Activated CD4-positive, alpha-beta T cell treated with anti-CD3 and anti-CD28 coated beads, Interleukin-2, Interleukin-6, amounts not matched to agents 100 ng/mL and 50 ng/mL, durations not matched to agents 16 hours and 8 hours (primary cell): ENCODE results near the gene KL.

Experiments
- DNase-seq: peaks from one replicate; pipeline ENCODE4 v3.0.0-alpha.2; 2020

KL gene

GRCh38 chr13:33087790-33088189 is 71.6 kb downstream of the KL start:
- no peak for DNase-seq

GRCh38 chr13:33089311-33089710 is 73.1 kb downstream of the KL start:
- DNase-seq, result no peak

DNA sequence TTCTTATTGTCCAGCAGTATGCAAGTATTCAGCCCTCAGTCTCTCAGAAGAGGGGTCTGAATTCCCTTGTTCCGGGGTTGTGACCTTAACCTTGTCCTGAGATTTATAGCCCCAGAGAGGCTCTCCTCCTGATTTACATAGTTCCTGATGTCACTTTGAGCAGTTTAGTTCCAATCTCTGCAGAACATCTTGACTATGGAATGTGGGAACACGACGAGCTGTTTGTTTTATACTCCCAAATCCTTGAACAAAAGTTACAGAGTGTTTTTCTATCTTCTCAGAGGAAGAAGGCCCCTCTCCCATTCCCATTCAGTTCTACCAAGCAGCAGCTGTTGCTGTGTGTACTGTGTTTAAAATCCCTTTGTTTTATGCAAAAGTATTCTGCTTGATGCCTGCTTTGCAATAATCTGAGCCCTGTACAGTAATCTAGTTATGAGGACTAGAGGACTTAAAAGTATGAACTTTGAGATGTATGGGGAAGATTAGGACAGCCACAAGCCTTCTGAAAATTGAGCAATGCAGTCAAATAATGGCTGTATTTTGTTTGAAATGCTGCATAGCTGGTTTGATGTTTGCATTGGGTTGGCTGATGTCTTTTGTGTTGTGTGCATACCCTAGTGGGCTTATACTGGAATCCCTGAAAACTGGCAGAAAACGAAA is 74.7 kb downstream of the KL start:
- no peak for DNase-seq

DNA sequence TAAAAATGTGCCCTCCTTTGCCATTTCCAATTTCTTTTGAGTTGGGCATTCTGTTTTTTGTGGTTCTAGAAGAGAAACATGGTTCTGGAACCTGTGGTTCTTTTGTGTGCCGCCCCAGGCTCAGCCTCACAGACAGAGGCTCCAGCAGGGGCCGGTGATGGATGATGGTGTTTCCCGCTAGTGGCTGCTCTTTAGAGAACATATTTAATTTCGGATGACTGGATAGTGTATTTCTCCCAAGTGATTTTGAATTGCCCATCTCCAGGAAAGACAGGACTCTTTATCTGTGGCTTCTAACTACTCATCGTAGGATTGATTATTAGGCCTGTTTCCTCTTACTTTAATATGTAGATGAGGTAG is 75.2 kb downstream of the KL start:
- DNase-seq, result no peak

GRCh38 chr13:33092073-33092987 is 76.1 kb downstream of the KL start:
- DNase-seq, result no peak

GRCh38 chr13:33096886-33097605 is 80.8 kb downstream of the KL start:
- no peak for DNase-seq

- DNase-seq, result no peak
Observed at GRCh38 chr13:33099860-33100259, 83.6 kb downstream of the KL start.

DNA sequence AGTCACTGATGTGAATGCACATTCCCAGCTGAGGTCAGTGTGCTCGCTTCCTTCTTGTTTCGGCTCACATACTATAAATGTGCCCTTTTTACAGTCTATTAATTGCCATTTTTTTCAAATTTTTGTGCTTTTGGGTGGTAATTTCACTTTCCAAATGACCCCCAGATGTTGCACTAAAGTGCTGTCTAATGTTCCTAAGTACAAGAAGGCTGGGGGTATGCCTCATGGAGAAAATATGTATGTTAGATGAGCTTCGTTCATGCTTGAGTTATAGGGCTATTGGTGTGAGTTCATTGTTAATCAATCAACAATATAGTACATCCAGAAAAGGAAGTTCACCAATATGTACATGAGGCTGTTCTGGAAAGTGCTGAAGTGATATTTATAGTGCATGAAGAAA is 84.7 kb downstream of the KL start:
- DNase-seq, result no peak

- no peak for DNase-seq
Observed at GRCh38 chr13:33101835-33102234, 85.6 kb downstream of the KL start.

- DNase-seq, result no peak
Observed at GRCh38 chr13:33103457-33103856, 87.2 kb downstream of the KL start.

DNA sequence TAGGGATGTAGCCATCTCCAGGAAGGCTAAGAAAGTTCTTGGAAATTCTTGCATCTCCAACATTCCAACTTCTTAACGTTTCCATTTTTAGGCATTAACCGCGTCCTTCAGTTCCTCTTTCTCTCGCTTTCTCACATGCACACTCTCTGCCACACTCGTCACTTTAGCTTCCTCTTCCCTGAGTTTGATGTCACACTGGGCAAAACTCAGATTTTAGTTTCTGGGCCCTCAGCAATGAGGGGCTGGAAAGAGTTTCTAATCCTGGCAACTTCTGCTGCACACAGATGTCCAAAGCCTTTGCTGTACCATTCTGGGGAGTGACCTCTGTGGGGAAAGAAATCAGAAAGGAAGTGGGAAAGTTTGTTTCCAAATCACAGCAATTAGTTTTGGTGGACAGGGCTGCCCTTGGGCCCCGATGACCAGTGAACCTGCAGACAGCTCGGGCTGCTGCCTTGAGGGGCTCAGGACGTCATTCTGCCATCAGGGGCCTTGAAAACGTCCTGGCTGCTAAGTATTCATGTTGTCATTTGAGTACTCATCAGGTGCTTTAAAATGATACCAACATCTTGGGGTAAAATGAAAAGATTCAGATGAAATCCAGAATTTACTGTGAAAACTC is 89.3 kb downstream of the KL start:
- DNase-seq, result no peak

DNA sequence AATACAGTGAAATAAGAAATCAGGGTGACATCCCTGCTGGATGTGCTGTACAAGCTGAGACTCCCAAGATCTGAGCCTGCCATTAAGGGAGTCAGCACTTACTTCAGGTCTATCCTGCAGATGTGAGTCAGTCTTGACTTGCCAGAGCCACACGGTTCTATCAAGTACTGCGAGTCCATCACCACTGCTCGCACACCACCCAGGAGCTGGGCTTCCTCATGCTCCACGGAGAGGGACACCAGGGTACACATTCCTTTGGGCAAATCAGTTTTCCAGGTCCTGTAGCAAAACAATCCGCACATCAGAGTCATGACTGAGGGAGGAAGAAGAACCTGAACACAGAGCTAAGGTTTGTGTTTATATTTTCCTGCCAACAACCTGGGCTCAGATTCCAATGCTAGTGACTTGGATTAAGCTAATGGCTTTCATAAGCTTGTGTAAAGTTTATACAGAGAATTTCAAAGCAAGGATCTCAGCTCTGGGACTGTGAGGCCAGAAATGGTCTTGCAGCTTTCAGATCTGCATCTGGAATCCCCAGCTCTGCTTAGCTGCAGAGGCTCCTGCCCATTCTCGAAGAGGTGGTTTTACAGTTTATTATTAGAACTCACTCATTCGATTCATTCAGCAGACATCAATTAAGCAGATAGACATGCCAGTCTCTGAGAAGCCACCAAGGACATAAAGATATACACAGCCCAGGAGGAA is 90.6 kb downstream of the KL start:
- DNase-seq, result no peak

- DNase-seq, result no peak
Observed at GRCh38 chr13:33107361-33107760, 91.1 kb downstream of the KL start.

DNA sequence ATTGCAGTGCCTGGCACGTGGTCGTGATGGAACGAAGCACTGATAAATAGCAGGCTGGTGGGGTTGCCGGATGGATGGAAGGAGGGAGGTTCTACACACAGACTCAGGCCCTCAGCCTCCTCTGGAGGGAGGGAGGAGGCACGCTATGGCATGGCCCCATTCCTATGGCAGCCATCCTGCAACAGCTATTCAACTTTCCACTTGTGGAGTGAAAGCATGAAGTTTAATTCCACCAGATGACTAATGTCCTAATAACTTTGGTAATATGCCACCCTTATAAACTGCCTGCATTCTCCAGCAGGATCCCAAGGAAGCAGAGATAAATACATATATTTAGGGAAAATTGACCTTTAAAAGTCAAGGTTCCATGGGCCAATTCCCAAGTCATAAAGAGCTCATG is 92.4 kb downstream of the KL start:
- no peak for DNase-seq

GRCh38 chr13:33109271-33109697 is 93.1 kb downstream of the KL start:
- DNase-seq, result no peak

DNA sequence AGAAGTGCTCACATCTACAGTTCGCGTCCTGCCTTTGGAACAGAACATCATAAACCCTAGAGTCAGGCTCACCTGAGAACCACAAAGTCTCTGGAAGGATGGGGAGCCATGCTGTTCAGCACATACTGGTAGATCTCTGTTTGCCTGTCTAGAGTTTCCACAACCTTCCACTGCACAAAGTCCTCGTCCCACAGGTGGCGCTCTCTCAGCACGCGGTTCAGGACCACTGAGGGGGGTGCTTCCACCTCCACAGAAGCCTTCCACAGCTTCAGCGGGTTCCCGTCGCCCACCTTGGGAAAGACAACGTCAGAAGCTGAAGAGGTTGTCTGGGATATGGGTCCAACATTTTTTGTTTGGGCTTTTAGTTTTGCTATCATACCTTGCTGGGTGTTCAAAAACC is 93.6 kb downstream of the KL start:
- no peak for DNase-seq

DNA sequence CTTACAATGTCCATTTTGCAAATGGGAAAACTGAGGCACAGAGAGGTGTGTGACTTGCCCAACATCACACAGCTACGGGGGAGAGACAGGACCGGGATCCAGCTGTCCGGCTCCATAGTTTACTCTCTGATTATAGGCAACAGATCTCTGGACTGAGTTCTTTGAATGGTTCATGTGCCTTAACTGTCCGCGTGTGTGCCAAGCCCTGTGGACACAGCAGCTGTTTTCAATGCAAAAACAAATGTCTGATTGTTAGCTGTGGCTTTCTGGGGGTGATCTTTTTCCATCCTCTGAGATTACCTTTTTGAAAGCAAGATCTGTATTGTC is 94.1 kb downstream of the KL start:
- no peak for DNase-seq

GRCh38 chr13:33110713-33111413 is 94.6 kb downstream of the KL start:
- DNase-seq, result no peak

DNA sequence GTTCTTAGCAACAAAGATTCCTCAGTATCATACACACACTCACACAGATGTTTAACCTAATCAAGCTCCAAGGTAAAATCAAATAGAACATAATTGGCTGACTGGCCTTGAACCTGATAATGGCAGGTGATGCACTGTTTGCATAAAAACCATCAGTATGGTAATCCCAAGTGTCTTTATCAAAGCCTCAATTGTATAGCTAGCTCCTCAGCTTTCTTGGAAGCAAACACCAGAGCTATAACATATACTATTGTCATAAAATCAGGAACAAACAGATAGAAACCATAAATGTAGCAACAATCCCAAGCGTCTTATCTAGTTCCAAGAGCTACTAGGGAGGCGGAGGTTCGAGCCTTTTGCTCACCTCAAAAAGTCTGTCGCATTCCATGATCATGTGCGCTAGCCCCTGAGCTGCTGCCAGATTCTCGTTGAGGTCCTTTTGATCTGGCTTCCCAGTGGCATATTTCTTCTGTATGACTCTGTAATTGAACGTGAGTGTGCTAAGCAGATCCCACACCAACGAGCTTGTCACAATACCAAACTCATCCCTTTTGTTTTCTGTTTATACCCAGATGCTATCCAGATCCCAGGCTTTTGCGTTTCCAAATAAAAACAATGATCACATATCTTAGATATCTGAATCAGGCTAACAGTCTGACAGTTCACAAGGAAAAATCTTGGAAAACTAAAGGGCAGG is 95.3 kb downstream of the KL start:
- no peak for DNase-seq

DNA sequence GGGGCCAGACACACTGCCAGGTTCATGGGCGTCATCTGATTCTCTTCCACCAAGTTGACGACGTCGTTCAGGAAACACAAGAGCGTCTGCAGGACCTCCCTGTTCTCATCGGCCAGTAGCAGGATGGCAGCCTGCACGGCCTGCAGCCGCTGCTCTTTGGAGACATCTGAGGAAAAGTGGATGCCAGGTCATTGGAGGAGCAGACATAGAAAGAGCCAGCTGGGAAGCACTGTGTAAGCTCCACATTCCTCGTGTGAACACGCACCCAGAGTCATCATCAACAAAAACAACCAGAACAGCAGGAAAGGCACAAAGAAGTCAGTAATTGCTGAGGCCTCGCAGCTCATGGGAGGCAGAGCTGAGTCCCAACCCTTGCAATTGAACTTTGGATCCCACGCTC is 96.5 kb downstream of the KL start:
- DNase-seq, result no peak

GRCh38 chr13:33114146-33114545 is 97.9 kb downstream of the KL start:
- DNase-seq, result no peak

- no peak for DNase-seq
Observed at GRCh38 chr13:33115274-33115673, 99.1 kb downstream of the KL start.
